HEK293 (cell line): ENCODE results near the gene KRT20.

Experiments used
- EGR2 ChIP-seq: fragments of 450-650 bp; formaldehyde crosslinking; IDR thresholded peaks from 2 replicates; pipeline ENCODE4 v1.5.1; 2016; ENCODE audit warnings: low read depth, missing biosample characterization, missing genetic modification characterization
- HOXA7 ChIP-seq: sonication (generic); formaldehyde crosslinking; IDR thresholded peaks from 2 replicates; pipeline ENCODE4 v1.8.1; 2022; ENCODE audit warnings: missing genetic modification reagents, borderline replicate concordance
- KLF8 ChIP-seq: fragments of 450-650 bp; formaldehyde crosslinking; IDR thresholded peaks from 2 replicates; pipeline ENCODE4 v1.5.1; 2016; ENCODE audit warnings: missing biosample characterization, missing genetic modification characterization
- TCF7L2 ChIP-seq: IDR thresholded peaks from 2 replicates; pipeline ENCODE4 v1.6.1; 2011; ENCODE audit warnings: low read depth, mild to moderate bottlenecking, inconsistent platforms, low read length, moderate library complexity, borderline replicate concordance
- ZNF157 ChIP-seq: fragments of 450-650 bp; formaldehyde crosslinking; IDR thresholded peaks from 2 replicates; pipeline ENCODE4 v1.5.1; 2016; ENCODE audit warnings: missing biosample characterization, missing genetic modification characterization
- ZNF449 ChIP-seq: fragments of 450-650 bp; formaldehyde crosslinking; IDR thresholded peaks from 2 replicates; pipeline ENCODE4 v1.5.1; 2017; ENCODE audit warnings: missing biosample characterization, mild to moderate bottlenecking, missing genetic modification characterization, moderate library complexity
- ZNF596 ChIP-seq: fragments of 450-650 bp; IDR thresholded peaks from 2 replicates; pipeline ENCODE4 v1.5.0; 2018; ENCODE audit warnings: missing biosample characterization, mild to moderate bottlenecking, missing genetic modification characterization, moderate library complexity
- ZNF626 ChIP-seq: fragments of 450-650 bp; sonication (Bioruptor Pico); formaldehyde crosslinking; IDR thresholded peaks from 2 replicates; pipeline ENCODE4 v1.5.1; 2018; ENCODE audit warnings: missing biosample characterization, missing genetic modification characterization, inconsistent platforms
- ZNF747 ChIP-seq: fragments of 450-650 bp; formaldehyde crosslinking; IDR thresholded peaks from 2 replicates; pipeline ENCODE4 v1.5.1; 2016; ENCODE audit warnings: missing biosample characterization, missing genetic modification characterization
- ZNF792 ChIP-seq: fragments of 450-650 bp; formaldehyde crosslinking; IDR thresholded peaks from 2 replicates; pipeline ENCODE4 v1.5.1; 2016; ENCODE audit warnings: missing biosample characterization, missing genetic modification characterization

The KRT20 gene

DNA sequence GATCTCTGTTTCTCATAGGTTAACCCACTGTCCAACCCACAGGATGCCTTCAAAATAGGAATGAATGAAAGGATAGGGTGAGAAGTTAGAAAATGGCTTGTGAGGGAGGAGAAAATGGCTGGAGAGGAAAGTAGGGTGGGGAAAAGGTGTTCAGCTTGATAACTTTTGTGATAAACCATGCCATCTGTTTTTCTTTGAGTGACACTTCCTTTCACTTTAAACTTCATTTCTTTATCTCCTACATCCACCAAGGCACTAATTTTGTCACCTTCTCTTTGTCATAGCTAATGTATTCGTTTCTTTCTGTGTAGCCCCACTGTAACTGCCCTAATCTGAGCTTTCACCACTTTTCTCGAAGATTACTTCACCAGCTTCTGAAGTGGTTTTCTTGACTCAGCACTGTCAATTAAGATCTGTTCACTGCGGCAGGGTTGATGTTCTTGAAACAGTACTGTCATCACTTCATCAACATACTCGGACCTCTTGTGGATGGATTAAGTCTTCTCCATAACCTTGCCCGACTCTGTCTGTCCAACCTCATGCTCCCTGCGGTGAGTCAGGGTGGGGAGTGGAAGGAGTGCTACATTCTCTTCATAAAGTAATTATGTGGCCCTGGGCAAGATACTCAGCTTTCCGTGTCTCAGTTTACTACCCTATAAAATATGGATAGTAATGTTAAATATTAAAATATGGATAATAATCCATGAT, 57.1 kb downstream of the KRT20 start (continued):
- TF ChIP-seq HOXA7 (CRISPR knock-in tag) (no peak), ZNF596 (tag by site-specific recombination) (0 out of 2 replicates have a peak, but pooled peaks have one; percentile 41), ZNF157 (tag by site-specific recombination) (no peak), KLF8 (tag by site-specific recombination) (peak; percentile 77), TCF7L2 (peak; percentile 76; the same call in 1 of the 2 replicates), ZNF747 (no peak), ZNF792 (tag by site-specific recombination) (no peak), ZNF626 (no peak), ZNF449 (peak; percentile 67; the same call in 1 of the 2 replicates), EGR2 (tag by site-specific recombination) (no peak)
